Retinal pigment epithelial cell (primary cell): Measurements from ENCODE around the gene MAPK8IP1.

Experiments
- DNase-seq: peaks from one replicate; pipeline ENCODE4 v3.0.0-alpha.2; 2010; ENCODE audit warnings: low read depth
- H3K4me3 ChIP-seq: 2 replicates; pipeline ENCODE4 v1.5.1; 2011; ENCODE audit warnings: mild to moderate bottlenecking, low read length, control low read depth, moderate library complexity
- TF ChIP-seq, protein P1 (sequence below): conservative IDR thresholded peaks from 2 replicates; pipeline ENCODE4 v1.5.1; 2011; ENCODE audit warnings: low read depth, low read length, control low read depth, inconsistent platforms

MAPK8IP1 gene

DNA sequence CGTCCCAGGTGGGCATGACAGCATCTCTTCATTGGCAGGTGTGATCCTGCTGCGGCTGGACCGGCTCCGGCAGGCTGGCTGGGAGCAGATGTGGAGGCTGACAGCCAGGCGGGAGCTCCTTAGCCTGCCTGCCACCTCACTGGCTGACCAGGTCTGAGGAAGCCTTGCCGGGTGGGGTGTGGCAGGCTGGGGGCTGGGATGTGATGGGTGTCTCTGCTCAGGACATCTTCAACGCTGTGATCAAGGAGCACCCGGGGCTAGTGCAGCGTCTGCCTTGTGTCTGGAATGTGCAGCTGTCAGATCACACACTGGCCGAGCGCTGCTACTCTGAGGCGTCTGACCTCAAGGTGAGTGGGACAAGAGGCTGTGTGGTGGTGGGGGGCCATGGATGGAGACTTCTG, 40.5 kb downstream of the MAPK8IP1 start:
- TF ChIP-seq, protein P1, sequence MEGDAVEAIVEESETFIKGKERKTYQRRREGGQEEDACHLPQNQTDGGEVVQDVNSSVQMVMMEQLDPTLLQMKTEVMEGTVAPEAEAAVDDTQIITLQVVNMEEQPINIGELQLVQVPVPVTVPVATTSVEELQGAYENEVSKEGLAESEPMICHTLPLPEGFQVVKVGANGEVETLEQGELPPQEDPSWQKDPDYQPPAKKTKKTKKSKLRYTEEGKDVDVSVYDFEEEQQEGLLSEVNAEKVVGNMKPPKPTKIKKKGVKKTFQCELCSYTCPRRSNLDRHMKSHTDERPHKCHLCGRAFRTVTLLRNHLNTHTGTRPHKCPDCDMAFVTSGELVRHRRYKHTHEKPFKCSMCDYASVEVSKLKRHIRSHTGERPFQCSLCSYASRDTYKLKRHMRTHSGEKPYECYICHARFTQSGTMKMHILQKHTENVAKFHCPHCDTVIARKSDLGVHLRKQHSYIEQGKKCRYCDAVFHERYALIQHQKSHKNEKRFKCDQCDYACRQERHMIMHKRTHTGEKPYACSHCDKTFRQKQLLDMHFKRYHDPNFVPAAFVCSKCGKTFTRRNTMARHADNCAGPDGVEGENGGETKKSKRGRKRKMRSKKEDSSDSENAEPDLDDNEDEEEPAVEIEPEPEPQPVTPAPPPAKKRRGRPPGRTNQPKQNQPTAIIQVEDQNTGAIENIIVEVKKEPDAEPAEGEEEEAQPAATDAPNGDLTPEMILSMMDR: no peak
- no peak for DNase-seq
- no peak overlapping the region for H3K4me3 ChIP-seq

DNA sequence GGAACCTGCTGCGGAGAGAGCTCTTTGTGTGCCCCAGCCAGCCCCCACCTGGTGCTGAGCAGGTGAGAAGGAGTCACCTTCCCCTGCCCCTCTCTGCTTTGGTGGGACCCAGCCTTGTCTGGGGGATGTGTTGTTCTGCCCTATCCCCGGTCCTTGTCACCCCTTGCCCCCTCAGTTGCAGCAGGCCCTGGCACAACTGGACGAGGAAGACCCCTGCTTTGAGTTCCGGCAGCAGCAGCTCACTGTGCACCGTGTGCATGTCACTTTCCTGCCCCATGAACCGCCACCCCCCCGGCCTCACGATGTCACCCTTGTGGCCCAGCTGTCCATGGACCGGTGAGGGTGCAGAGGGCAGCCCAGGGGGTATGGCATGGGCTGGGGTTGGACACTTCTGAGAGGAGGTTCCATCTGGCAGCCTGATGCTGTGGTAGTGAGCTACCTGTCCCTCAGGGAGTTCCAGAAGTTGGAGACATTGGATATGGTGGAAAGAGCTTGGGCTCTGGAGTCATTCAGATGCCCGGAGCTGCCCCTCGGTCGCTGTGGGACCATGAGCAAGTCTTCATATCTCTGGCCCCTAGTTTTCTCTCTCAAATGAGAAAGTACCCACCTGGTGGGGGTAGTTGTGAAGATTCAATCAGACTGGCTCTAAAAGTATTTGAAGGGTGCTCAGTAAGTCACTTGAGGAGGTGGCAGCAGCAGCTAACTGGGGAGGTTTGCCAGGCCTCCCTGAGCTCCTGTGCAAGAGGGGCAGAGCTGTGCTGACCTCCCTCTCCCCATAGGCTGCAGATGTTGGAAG, 41.3 kb downstream of the MAPK8IP1 start:
- H3K4me3 ChIP-seq: no peak overlapping the region
- DNase-seq: no peak
- TF ChIP-seq, protein P1: no peak

DNA sequence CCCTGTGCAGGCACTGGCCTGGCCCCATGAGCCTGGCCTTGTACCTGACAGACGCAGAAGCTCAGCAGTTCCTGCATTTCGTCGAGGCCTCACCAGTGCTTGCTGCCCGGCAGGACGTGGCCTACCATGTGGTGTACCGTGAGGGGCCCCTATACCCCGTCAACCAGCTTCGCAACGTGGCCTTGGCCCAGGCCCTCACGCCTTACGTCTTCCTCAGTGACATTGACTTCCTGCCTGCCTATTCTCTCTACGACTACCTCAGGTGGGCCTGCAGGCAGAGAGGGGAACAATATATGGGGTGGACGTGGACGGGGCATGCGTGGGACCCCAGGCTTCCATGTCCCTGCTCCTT, 41.9 kb downstream of the MAPK8IP1 start:
- TF ChIP-seq, protein P1: no peak
- no peak for DNase-seq
- H3K4me3 ChIP-seq: no peak overlapping the region

DNA sequence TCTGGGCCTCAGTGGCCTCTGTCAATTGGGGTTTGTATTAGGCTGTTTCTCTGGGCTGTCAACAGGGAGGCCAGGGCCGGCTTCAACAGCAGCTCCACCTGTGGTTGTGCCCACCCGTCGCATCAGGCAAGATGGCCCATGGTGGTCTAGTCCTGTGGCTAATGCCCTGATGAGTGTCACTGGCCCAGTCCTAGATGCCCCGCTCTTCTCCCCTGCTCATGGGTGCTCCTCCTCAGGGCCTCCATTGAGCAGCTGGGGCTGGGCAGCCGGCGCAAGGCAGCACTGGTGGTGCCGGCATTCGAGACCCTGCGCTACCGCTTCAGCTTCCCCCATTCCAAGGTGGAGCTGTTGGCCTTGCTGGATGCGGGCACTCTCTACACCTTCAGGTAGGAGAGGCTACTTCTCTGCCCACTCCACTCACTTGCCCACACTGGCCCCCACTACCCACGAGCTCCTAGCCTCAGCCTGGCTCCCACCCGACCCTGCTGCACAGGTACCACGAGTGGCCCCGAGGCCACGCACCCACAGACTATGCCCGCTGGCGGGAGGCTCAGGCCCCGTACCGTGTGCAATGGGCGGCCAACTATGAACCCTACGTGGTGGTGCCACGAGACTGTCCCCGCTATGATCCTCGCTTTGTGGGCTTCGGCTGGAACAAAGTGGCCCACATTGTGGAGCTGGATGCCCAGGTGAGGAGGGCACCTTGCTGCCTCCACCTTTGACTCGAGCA, 42.4 kb downstream of the MAPK8IP1 start:
- TF ChIP-seq, protein P1: no peak
- DNase-seq: no peak
- H3K4me3 ChIP-seq: no peak overlapping the region

DNA sequence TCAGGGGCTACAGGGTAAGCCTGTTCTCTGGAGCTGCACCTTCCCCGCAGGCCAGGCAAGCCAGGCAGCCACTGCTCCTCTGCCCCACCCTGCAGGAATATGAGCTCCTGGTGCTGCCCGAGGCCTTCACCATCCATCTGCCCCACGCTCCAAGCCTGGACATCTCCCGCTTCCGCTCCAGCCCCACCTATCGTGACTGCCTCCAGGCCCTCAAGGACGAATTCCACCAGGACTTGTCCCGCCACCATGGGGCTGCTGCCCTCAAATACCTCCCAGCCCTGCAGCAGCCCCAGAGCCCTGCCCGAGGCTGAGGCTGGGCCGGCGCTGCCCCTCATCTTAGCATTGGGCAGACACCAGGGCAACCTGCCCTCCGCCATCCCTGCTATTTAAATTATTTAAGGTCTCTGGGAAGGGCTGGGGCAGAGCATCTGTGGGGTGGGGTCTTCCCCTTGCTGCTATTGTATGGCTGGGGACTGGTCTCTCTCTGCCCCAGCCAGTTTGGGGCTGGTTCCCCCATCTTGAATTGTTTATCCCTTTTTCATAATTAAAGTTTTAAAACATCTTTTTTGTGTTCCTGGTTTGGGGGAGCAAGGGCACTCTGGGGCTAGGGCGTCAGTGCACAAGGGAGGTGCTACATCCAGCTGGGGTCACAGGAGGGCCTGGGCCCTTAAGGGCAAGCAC, 43.2 kb downstream of the MAPK8IP1 start:
- H3K4me3 ChIP-seq: no peak overlapping the region
- TF ChIP-seq, protein P1: no peak
- no peak for DNase-seq

DNA sequence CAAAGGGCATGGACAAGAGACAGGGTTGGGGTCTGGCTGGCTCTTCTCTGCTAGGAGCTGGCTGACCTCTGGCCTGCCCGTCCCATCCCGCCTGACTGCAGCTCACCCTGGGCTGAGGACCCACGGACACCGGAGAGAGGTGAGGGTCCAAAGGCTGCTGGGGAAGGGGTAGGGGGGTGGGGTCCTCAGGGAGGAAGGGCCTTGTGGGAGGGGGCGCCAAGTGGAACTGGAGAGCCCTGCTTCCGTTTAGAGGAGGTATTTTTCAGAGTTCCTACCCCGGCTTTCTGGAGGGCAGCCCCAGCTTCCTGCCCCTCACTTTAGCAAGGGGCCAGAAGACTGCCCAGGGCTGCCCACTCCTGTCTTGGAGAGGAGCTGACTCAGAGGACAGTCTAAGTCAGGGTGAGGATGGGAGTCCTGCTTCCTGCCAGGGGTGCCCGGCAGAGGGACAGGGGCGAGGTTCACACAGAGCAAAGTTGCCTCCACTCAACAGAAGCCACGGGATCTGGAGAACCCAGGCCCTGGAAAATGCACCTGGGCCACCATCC, 44.1 kb downstream of the MAPK8IP1 start:
- no peak for DNase-seq
- TF ChIP-seq, protein P1: no peak
- H3K4me3 ChIP-seq: no peak overlapping the region
